ENCODE data around the gene MPC1.

Gene MPC1

GRCh38 chr6:166382933-166383801 lies at the start of gene MPC1:
TSS of gene MPC1 (minus strand) at chr6:166382940. CDS start at chr6:166382876, 64 bp downstream.
- DNase-seq, result peak; percentile 98

GRCh38 chr6:166430269-166430668 lies 47.5 kb upstream of the MPC1 start:
- DNase-seq, result no peak

GRCh38 chr6:166424431-166424830 lies 41.7 kb upstream of the MPC1 start:
- no peak for DNase-seq

GRCh38 chr6:166423781-166424180 lies 41.0 kb upstream of the MPC1 start:
- no peak for DNase-seq

- no peak for DNase-seq
Observed at GRCh38 chr6:166423051-166423745, 40.5 kb upstream of the MPC1 start.

GRCh38 chr6:166422201-166422940 lies 39.6 kb upstream of the MPC1 start:
- DNase-seq, result no peak

DNA sequence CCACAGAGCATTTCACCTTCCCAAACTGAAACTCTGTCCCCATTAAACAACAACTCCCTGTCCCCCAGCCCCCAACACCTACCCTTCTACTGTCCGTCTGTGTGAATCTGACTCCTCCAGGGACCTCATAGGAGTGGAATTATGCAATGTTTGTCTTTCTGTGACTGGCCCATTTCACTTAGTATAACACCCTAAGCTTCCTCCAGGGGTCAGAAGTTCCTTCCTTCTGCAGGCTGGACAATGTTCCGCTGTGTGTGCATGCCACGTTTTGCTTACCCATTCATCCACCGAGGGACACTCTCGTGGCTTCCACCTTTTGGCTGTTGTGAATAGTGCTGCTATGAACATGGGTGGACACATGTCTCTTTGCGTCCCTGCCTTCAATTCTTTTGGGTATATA lies 37.6 kb upstream of the MPC1 start:
- DNase-seq, result no peak

GRCh38 chr6:166419717-166420116 lies 37.0 kb upstream of the MPC1 start:
- no peak for DNase-seq

GRCh38 chr6:166419286-166419685 lies 36.5 kb upstream of the MPC1 start:
- DNase-seq, result no peak

DNA sequence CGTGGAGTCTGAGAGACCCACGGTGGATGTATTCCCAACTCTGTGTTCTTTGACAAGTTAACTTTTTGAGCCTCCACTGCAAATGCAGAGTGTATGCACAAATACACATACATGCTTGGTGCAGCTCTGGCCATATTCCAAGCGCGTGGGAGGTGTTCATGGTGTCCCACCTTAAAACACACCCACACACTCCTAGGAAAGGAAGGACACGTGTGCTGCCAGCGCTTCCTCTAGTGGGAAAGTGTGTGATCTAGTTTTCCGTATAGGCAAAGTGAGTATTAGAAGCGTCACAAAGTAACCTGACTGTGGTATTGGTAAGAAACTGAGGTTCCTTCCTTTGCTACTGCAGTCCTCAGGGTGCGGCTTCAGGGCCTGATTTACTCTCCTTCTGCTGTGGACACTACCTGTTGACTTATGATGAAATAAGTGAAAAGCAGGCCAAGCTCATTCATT lies 36.0 kb upstream of the MPC1 start:
- no peak for DNase-seq

DNA sequence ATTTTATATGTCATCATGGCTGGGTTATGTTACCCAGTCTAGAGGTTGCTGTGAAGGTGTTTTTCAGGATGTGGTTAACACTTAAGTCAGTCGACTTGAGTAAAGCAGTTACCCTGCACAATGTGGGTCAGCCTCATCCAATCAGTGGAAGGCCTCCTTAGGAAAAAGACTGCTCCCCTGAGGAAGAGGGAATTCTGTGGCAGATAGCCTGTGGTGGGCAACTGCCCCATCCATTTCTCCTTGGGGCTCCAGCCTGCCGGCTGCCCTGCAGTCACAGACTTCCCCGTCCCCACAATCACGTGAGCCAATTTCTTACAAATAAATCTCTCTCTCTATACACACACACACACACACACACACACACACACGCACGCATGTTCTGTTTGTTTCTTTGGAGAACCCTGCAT lies 34.5 kb upstream of the MPC1 start:
- DNase-seq, result no peak

- no peak for DNase-seq
Observed at GRCh38 chr6:166415833-166416347, 33.1 kb upstream of the MPC1 start.

DNA sequence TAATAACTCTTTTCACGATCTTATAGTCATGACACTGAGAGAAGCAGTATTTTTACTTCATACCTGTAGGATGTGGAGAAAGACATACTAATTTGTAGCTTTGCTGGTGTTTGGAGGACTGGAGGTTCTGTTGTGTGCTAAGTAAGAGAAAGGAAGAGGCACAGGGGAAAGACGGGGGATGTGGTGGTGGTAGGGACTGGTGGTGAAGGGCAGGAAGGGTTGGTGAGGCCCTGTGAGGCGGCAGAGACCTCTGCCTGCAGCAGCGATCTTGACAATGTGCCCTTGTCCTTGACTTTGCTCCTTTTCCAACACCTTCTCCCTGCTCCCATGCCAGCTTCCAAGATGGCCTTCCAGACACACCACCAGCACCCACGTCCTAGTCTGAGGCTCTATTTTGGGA lies 32.6 kb upstream of the MPC1 start:
- DNase-seq, result no peak

DNA sequence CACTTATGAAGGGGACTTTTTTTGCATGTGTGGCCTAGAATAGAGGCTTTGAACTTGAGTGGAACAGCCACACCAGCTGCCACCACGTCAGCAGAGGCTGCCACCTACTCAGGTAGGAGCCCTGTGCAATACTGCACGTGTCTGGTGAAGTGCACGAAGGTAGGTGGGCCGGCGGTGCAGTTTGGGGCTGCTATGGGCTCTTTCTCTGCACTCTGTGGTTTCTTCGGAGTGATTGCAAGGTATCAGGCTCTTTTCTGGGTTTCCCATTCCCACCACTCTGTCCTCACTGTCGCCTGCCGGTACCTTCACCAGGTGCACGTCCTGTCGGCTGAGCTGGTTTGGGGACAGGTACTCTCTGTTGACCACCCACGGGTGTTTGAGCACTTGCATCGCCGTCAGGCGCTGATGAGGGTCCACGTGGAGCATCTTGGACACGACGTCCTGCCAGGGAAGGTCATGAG lies 30.8 kb upstream of the MPC1 start:
- DNase-seq, result no peak

GRCh38 chr6:166412911-166413384 lies 30.2 kb upstream of the MPC1 start:
- no peak for DNase-seq

DNA sequence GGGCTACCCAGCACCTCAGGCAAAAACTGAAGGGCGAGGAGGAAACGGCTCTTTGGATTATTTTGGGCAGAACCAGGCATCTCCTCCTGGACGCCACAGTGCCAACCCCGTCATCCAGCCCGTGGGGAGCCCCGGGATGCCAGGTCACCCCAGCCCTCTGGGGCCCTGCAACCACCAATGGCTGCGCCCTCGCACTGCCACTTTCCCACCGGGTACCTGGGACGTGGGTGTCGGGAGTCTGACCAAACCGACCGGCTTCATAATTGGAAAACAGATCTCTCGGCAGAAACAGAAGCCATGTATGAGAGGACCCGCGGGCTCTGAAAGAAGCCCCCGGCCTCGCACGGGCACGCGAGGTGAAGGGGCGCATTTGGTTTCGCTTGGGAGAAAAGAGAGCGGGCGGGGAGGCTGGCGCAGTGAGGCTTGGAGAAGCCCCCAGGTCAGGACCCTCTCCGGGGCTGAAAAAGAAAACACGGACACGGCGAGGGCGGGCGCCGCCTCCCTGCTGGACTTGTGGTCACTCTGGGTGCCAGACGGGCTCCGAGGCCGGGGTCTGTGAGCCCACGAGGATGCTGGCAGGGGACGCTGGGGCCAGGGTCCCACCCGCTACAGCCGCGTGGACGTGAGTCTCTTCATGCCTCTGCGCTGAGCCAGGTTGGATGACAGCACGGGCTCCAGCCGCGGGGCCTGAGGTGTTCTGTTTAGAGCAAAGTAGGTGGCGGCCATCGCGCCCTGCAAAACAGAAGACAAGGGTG lies 29.6 kb upstream of the MPC1 start:
- no peak for DNase-seq

DNA sequence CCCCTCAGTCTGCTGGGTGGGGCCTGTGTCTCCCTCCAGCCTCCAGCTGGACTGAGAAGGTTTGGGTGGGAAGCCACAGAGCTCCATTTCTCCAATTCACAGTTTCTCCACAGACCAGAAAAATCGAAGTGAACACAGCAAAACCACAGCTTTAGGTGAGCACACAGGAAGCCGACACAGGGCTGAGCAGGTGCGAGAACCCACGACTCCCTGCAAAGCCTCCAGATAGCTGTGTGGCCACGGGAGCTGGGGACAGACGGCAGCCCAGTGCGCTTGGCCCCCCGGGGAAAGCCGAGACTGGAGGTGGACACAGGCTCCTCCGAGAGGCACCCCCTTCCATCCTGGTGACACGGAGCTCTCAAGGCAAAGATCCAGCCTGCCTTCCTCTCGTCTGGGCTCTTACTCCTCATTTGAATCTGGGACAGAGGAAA lies 29.0 kb upstream of the MPC1 start:
- DNase-seq, result no peak

DNA sequence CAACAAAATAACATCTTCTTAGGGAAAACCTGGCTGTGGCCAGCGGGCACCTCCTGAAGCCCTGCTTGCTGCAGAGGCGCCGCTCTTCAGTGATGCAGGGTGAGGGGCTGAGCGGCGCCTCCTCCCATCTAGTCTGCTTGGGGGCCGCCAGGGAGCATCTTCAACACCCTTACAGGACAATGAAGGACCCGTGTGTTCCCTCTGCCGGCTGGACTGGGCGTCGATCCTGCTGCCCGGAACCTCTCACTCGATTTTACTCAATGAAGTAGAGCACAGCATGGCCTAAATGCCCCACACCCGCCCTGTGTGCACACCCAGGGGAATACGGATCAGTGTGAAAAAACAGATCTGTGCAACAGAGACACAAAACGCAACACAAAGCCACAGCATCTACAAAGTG lies 28.5 kb upstream of the MPC1 start:
- no peak for DNase-seq

GRCh38 chr6:166410426-166410935 lies 27.7 kb upstream of the MPC1 start:
- DNase-seq, result no peak

- no peak for DNase-seq
Observed at GRCh38 chr6:166408936-166409755, 26.4 kb upstream of the MPC1 start.

GRCh38 chr6:166406197-166406596 lies 23.5 kb upstream of the MPC1 start:
- DNase-seq, result no peak

Data from left hindlimb (tissue), 1 donor.